Measurements from ENCODE around the gene CLDN9. TPM values are rescaled to one million over a fixed set of nuclear protein-coding genes. Genes with fewer than 3 reads are reported as not detected.

Gene CLDN9
- total RNA-seq, 2 experiments from 2014 or later: not detected

GRCh38 chr16:3008690-3009037, 4.1 kb upstream of the CLDN9 start:
- CTCF ChIA-PET: interaction anchor here (2.1 to 7.2 kb wide), 2 partner anchors 12 to 21 kb away, joined by 16 to 73 read pairs; partner anchors contain the start of gene TNFRSF12A

GRCh38 chr16:3009568-3010390, 2.9 kb upstream of the CLDN9 start:
- POLR2A ChIA-PET: interaction anchor here (0.8 kb wide), 1 partner anchor 14 kb away, joined by 3 read pairs; no protein-coding TSS in a partner anchor
- CTCF ChIA-PET: interaction anchor here (0.7 to 7.2 kb wide), 2 partner anchors 20 to 60 kb away, joined by 3 to 73 read pairs; no protein-coding TSS in a partner anchor

More at GRCh38 chr16:3008690-3009037, 4.1 kb upstream of the CLDN9 start:
- POLR2A ChIA-PET: no interaction called here

GRCh38 chr16:3010510-3010909, 2.2 kb upstream of the CLDN9 start:
- ChIA-PET CTCF (interaction anchor here (2.2 to 7.2 kb wide), 2 partner anchors 11 to 19 kb away, joined by 6 to 73 read pairs; partner anchors contain the start of gene TNFRSF12A), POLR2A (no interaction called here)

GRCh38 chr16:3012246-3012645, 477 bp upstream of the CLDN9 start:
- CTCF ChIA-PET: interaction anchor here (2.2 kb wide), 1 partner anchor 9 kb away, joined by 6 read pairs; the partner anchor contains the start of gene TNFRSF12A
- POLR2A ChIA-PET: no interaction called here

GRCh38 chr16:3013491-3013951, 798 bp downstream of the CLDN9 start:
- CTCF ChIA-PET: interaction anchor here (0.6 kb wide), 1 partner anchor 11 kb away, joined by 4 read pairs; no protein-coding TSS in a partner anchor
- POLR2A ChIA-PET: no interaction called here

GRCh38 chr16:3013998-3014690, 1.4 kb downstream of the CLDN9 start:
- POLR2A ChIA-PET: no interaction called here

GRCh38 chr16:3014971-3015370, 2.2 kb downstream of the CLDN9 start:
- ChIA-PET CTCF (interaction anchor here (1.2 to 1.4 kb wide), 2 partner anchors 11 to 17 kb away, joined by 3 to 4 read pairs; no protein-coding TSS in a partner anchor), POLR2A (no interaction called here)

More at GRCh38 chr16:3013998-3014690, 1.4 kb downstream of the CLDN9 start:
- CTCF ChIA-PET: interaction anchor here (0.6 to 1.4 kb wide), 2 partner anchors 10 to 11 kb away, joined by 3 to 4 read pairs; no protein-coding TSS in a partner anchor

- POLR2A ChIA-PET: no interaction called here
- CTCF ChIA-PET: interaction anchor here (1.2 kb wide), 1 partner anchor 16 kb away, joined by 4 read pairs; no protein-coding TSS in a partner anchor
These were observed 3.3 kb downstream of the CLDN9 start for GRCh38 chr16:3015865-3016521.

GRCh38 chr16:3017344-3017743, 4.6 kb downstream of the CLDN9 start:
- ChIA-PET CTCF (interaction anchor here (1.1 to 6.6 kb wide), 2 partner anchors 14 to 384 kb away, joined by 3 to 80 read pairs; partner anchors contain the start of gene ZNF174), POLR2A (no interaction called here)

GRCh38 chr16:3017794-3018506, 5.2 kb downstream of the CLDN9 start, which contains the start of gene CLDN6:
TSS of gene CLDN6 (minus strand) at chr16:3018183. CDS start at chr16:3016021, 2,162 bp downstream.
- ChIA-PET CTCF (interaction anchor here (0.6 to 6.6 kb wide), 3 partner anchors 13 to 383 kb away, joined by 3 to 80 read pairs (median 3); partner anchors contain the start of gene ZNF174), POLR2A (no interaction called here)

GRCh38 chr16:3019594-3020246, 7.0 kb downstream of the CLDN9 start:
- ChIA-PET CTCF (interaction anchor here (1.0 to 6.6 kb wide), 7 partner anchors 8 to 110 kb away, joined by 3 to 80 read pairs (median 6); no protein-coding TSS in a partner anchor), POLR2A (interaction anchor here (1.3 to 1.5 kb wide), 4 partner anchors 10 to 110 kb away, joined by 3 to 6 read pairs (median 4); partner anchors contain the start of genes IL32 and PKMYT1)

- CTCF ChIA-PET: interaction anchor here (1.5 to 6.6 kb wide), 5 partner anchors 9 to 50 kb away, joined by 4 to 80 read pairs (median 7); no protein-coding TSS in a partner anchor
These were observed 7.5 kb downstream of the CLDN9 start, which contains the start of gene TNFRSF12A for GRCh38 chr16:3020247-3020603. TSS of gene TNFRSF12A (plus strand) at chr16:3020368. CDS start at chr16:3020398, 30 bp downstream.

GRCh38 chr16:3020604-3021448, 8.1 kb downstream of the CLDN9 start:
- CTCF ChIA-PET: interaction anchor here (0.5 to 6.6 kb wide), 7 partner anchors 9 to 87 kb away, joined by 3 to 80 read pairs (median 7); no protein-coding TSS in a partner anchor
- POLR2A ChIA-PET: interaction anchor here (0.6 to 1.5 kb wide), 6 partner anchors 9 to 109 kb away, joined by 3 to 7 read pairs (median 4); partner anchors contain the start of genes IL32 and PKMYT1

More at GRCh38 chr16:3020247-3020603, 7.5 kb downstream of the CLDN9 start, which contains the start of gene TNFRSF12A:
- POLR2A ChIA-PET: interaction anchor here (0.6 to 1.5 kb wide), 6 partner anchors 9 to 109 kb away, joined by 3 to 7 read pairs (median 4); partner anchors contain the start of genes IL32 and PKMYT1

GRCh38 chr16:3021449-3022207, 8.9 kb downstream of the CLDN9 start:
- POLR2A ChIA-PET: interaction anchor here (0.7 to 1.1 kb wide), 2 partner anchors 10 to 18 kb away, joined by 3 to 7 read pairs; no protein-coding TSS in a partner anchor
- CTCF ChIA-PET: interaction anchor here (0.5 to 6.6 kb wide), 9 partner anchors 10 to 107 kb away, joined by 3 to 80 read pairs (median 6); no protein-coding TSS in a partner anchor

- ChIA-PET POLR2A (interaction anchor here (0.7 to 1.7 kb wide), 2 partner anchors 18 to 43 kb away, joined by 3 to 4 read pairs; partner anchors contain the start of gene IL32), CTCF (interaction anchor here (0.7 to 6.6 kb wide), 9 partner anchors 9 to 107 kb away, joined by 3 to 80 read pairs (median 6); a partner anchor contains a TSS)
These were observed 9.5 kb downstream of the CLDN9 start for GRCh38 chr16:3022208-3022683.
